Activated CD8-positive, alpha-beta memory T cell treated with anti-CD3 and anti-CD28 coated beads for 1 hour (primary cell): ENCODE measurements around the gene LMBRD2.
"Not testable (repeated sequence)": the region's sequence is repeated elsewhere in the genome, so short reads cannot be mapped to it uniquely, and the experiment has no call there.

ENCODE experiments used
- DNase-seq, 2 donors: peaks; one replicate each; pipeline ENCODE4 v3.0.0-alpha.2; 2020; ENCODE audit warnings: low read depth in 1 of 2; ENCODE audit errors: extremely low read depth in 1 of 2

The LMBRD2 gene

DNA sequence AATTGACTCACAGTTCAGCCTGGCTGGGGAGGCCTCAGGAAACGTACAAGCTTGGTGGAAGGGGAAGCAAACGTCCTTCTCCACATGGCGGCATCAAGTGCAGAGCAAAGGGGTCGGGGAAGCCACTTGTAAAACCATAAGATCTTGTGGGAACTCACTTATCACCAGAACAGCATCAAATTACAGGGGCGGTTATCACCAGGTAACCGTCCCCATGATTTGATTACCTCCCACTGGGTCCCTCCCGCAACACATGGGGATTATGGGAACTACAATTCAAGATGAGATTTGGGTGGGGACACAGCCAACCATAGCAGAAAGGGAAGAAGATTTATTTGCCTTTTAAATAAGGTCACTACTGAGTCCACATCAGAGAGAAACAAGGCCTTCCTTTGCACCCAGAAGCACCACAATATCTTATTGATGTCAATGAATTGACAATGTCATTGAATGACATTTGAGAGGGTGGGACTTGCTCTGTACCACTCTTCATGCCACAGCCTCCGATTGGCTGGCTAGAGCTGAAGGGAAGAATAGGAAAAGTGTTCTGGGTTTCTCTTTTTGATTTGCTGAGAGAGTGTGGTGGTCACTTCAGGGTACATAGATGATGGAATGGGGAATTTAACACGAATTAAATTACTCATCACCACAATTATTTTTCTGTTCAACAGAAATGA lies 11.3 kb upstream of the LMBRD2 start:
- no peak for DNase-seq

DNA sequence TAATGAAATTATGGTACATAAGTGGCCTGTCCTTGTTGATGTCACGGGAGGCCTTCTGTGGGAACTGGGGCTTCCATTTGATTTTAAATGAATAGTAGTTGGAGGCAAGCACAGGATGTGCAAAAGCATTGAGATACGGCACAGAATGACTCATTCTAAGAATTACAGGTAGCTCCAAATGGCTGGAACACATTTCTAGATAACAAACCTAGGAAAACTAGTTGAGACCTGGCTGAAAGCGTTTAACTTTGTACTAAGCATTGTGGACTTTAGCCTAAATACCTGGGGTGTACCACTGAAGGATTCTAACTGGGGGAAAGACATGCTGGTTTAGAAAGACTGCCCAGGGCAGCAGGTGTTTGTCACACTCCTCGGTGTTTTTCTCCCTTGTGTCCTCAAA lies 9.7 kb upstream of the LMBRD2 start:
- DNase-seq, result no peak

GRCh38 chr5:36160617-36161016 lies 8.9 kb upstream of the LMBRD2 start:
- DNase-seq, result no peak

DNA sequence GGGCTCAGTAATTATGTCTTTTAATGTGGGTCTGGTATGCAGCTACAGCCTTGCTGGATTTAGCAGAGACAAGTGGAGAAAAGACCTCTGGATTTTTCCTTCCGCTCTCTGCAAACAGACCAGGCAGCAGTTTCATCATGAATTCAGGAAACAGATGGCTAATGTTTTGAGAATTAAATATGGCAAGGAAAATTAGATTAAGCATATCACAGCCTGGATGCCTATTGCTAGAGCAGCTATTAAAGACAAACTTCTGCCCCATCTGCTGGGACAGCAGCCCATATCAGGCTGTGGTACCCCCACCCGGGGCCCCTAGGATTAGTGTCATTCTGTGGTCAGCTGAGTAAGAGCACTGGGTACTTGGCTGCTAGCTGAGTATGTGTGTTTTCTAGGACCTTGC lies 6.5 kb upstream of the LMBRD2 start:
- DNase-seq, result no peak

DNA sequence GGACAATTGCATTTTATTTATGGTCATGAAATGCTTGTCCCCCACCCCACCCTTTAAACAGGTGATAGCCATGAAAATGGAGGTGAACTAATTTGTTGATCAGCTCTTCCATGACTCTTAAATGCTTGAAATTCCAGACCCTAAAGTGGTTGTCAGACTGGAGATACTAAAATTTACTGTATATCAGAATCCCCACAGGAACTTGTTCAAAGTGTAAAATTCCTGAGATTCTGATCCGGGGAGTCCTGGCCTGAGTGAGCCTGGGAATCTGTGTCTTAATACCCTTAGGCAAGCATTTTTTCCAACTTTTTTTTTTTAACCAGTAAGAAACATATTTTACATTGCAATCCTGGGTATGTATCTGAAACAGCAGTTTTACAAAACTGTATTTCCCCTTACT lies 4.9 kb upstream of the LMBRD2 start:
- DNase-seq, result no peak

GRCh38 chr5:36156121-36156601 lies 4.5 kb upstream of the LMBRD2 start:
- no peak for DNase-seq

GRCh38 chr5:36155291-36155690 lies 3.6 kb upstream of the LMBRD2 start:
- DNase-seq, result no peak

DNA sequence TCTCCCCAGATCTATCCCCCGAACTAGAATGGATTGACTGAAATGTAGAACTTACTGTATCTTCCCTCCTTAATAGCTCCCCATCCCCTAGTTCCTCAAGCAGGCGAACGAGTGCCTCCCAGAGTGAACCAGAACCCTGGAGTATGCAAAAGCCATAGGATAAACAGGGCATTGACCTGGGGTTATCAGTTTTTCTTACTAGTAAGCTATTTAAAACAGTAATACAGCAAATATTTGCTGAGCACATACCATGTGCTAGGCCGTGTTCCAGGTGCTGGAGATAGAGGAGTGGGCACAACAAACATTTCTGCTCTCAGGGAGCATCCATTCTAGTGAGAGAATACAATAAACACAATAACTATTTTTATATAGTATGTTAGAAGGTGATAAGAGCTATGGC lies 2.0 kb upstream of the LMBRD2 start:
- DNase-seq, result no peak

DNA sequence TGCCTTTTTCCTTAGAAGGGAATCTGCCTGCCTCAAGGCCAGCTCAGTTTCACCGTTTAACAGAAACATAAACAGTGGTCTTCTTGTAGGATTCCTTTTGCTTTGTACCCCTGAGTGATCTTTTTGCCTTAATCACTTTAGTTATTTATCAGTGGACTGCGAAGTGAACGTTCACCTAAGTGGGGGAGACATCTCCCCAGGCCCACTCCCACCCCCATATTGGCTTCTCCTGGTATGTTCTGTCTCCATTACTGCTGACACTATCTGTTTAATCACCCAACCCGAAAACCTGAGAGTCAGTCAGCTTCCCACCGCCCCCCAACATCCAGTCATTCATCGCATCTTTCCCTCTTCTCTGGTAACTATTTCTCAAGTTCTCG lies 1.6 kb upstream of the LMBRD2 start:
- no peak for DNase-seq

- no peak for DNase-seq
These were observed 924 bp upstream of the LMBRD2 start for GRCh38 chr5:36152324-36153297.

DNA sequence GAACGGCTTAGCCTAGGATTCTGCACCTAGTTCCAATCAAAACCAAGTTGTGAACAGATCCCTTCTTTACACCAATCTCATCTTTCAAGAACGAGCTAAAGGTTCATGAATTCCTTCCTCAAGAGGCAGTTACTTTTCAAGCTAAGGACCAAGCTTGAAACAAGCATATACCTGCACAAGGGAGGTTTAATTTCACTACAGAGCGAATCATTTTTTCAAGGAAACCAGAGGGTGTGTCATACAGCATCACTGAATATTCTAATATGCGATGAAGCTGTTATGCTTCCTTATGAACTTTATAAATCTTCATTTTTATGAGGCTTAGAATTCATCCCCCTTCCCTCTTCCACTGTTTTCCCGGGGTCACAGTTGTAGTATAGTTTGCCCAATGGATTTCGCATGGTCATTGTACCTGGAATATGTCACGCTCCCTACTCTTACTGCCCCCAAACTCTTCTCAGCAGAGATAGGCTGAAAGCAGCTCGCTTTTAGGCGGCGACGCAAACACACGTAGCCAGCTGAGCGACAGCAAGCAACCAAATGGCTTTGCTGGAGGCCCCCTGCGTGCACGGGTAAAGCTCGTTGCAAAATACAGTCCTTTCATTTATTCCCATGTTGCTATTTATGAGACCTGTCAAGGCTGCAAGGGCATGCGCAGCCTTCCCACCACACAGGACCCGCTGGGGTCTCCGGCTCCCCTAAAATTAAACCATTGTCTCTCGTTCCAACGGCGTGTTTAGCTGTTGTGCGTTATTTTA lies 832 bp downstream of the LMBRD2 start:
- DNase-seq, result peak in 1 of 2 donors; percentile 20

- no peak for DNase-seq
These were observed 4.0 kb downstream of the LMBRD2 start for GRCh38 chr5:36147681-36148080.

GRCh38 chr5:36146390-36146789 lies 5.3 kb downstream of the LMBRD2 start:
- no peak for DNase-seq

- no peak for DNase-seq
These were observed 6.4 kb downstream of the LMBRD2 start for GRCh38 chr5:36145311-36145710.

DNA sequence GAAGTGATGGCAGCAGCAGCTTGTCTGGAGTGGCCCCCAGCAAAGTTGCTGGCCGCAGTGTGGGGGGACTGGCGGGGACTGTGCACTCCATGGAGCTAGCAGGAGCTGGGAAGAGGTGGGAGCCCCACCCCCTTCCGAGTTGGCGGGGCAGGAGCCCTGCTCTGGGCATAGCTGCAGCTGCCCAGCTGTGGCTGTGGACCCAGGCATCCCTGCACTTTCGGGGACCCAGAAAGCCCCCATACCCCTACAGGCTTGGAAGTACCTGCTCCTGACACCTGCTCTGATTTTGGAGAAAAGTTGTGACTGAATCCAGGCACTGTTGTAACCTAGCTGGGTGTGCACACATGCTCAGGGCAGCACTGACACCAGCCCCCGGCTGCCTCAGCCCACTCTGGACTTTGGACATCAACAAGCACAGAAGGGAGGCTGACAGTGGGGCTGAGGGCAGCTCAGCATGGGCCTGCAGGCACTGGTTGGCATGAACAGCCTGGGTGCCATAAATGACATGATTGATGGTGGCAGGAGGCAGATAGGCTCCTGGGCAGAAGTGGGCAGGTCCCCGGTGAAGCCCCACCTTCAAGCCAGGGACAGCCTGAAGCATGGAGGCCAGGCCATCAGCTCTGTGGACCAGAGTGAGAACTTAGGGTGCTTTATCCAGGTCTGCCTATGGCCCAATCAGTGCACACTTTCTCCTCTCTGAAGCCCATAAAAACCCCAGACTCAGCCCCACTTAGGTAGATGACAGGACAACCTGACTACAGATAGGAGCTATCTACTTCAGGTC lies 12.6 kb downstream of the LMBRD2 start:
- DNase-seq, result no peak

DNA sequence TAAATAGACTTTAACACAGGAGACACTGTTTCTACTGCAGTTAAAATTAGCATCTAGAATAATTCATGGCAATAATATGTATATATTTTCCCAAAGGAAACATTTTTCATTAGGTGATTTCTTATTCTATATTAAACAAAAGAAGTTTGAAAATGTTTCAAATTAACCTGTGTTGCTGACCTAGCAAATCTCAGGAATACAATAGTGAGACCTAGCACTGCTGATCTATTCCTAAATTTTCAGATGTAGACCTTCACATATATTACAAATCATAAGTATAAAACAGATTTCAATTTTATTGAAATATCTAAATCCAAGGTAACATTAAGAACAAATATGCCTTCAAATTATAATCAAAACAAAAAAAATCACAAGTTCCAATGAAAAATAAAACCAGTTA lies 15.1 kb downstream of the LMBRD2 start:
- DNase-seq, result no peak

DNA sequence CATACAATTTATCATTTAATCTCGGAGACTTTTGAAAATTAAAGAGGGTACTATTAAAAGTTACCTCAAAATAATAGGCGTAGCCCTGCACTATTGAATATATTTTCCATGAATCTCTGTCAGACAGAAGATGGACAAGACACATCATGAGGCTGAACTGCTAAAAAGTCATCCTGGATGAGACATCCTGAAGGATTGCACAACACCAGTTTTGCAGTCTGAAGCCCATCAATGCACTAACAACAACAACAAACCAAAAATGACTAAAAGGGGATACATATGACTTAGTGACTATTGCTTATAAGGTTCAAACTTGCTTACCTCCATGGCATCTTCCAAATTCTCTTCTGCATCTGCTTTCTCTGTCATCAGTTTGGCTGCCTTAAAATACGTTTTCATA lies 15.7 kb downstream of the LMBRD2 start:
- no peak for DNase-seq

- DNase-seq, result not testable (repeated sequence)
These were observed 18.7 kb downstream of the LMBRD2 start for GRCh38 chr5:36133009-36133408.

- DNase-seq, result not testable (repeated sequence)
These were observed 22.0 kb downstream of the LMBRD2 start for GRCh38 chr5:36129666-36130065.

- no peak for DNase-seq
These were observed 22.9 kb downstream of the LMBRD2 start for GRCh38 chr5:36128795-36129194.

GRCh38 chr5:36125868-36126267 lies 25.8 kb downstream of the LMBRD2 start:
- no peak for DNase-seq
